ENCODE results near the gene HOXB13. TPM values are rescaled to one million over a fixed set of nuclear protein-coding genes. Genes with fewer than 3 reads are reported as not detected.

Gene HOXB13
- total RNA-seq, 4 donors from 2014 or later: 0.27 TPM; not detected in 3

DNA sequence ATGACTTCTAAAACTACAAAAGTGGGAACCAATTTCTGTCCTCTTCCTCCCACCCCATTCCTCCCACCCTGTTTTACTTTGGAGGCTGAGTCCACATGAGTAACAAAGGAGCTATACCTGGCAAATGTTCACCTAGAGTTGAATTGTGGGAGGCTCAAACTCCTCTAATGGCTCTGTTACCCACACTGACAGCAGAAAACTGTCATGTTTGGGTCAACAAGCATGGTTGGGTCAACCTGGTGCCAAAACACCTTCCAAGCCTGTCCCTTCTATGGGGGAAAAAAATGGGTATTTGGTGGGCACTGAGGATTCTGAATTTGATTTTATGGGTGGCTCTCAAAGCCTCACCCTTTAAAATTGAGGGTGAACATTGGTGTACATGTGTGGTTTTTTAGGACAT, 12.0 kb upstream of the HOXB13 start:
- H3K36me3 ChIP-seq: no peaks in the 10 kb centered on the region
- TF ChIP-seq POLR2A (IDR thresholded peaks at IDR 0.05): no peak
- TF ChIP-seq, protein P1, sequence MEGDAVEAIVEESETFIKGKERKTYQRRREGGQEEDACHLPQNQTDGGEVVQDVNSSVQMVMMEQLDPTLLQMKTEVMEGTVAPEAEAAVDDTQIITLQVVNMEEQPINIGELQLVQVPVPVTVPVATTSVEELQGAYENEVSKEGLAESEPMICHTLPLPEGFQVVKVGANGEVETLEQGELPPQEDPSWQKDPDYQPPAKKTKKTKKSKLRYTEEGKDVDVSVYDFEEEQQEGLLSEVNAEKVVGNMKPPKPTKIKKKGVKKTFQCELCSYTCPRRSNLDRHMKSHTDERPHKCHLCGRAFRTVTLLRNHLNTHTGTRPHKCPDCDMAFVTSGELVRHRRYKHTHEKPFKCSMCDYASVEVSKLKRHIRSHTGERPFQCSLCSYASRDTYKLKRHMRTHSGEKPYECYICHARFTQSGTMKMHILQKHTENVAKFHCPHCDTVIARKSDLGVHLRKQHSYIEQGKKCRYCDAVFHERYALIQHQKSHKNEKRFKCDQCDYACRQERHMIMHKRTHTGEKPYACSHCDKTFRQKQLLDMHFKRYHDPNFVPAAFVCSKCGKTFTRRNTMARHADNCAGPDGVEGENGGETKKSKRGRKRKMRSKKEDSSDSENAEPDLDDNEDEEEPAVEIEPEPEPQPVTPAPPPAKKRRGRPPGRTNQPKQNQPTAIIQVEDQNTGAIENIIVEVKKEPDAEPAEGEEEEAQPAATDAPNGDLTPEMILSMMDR (IDR thresholded peaks at IDR 0.05): no peak
- intact Hi-C loops (cut with DNase I): no loop called here
- no peak overlapping the region for H3K27ac ChIP-seq
- no peak for DNase-seq
- no peak overlapping the region for H3K4me3 ChIP-seq (replicated peaks in 1 of 3)
- no peaks in the 10 kb centered on the region for H3K9me3 ChIP-seq
- no peaks in the 10 kb centered on the region for H3K4me1 ChIP-seq
- peaks cover 66% of the 10 kb centered on the region for H3K27me3 ChIP-seq

DNA sequence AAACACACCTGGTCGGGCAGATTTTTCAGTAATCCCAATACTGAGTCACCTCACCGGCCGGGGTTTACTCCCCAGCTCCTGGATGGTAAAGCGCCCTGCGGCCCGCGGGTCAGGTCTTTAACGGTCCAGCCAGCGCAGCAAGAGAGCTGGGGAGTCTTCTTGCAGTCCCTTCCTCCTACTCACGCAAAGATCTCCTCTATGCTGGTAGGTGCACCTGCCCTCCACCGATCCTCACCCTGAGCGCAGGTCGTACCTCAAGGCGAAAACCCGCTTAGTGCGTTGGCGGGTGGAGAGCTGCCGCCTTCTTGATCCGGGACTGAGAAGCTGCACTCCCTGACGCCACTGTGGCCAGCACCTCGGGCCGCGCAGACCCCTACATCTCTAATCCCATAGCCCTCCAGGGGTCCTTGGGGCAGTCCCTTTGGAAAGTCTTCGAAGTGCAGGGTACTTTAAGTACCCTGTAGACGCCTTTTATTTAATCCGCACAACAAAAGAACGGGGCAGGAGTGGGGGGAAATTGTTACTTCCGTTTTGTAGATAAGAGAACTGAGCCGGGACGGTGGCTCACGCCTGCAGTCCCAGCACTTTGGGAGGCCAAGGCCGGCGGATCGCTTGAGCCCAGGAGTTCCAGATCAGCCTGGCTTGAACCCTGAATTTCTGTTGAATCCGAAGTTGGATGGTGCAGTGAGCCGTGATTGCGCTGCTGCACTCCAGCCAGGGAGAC, 10.4 kb upstream of the HOXB13 start:
- no peaks in the 10 kb centered on the region for H3K36me3 ChIP-seq
- H3K9me3 ChIP-seq: no peaks in the 10 kb centered on the region
- H3K27ac ChIP-seq: no peak overlapping the region
- DNase-seq: no peak
- WGBS, 2 donors: 4 to 6% methylated on average over 37 of the region's 37 CpGs
- H3K4me1 ChIP-seq: no peaks in the 10 kb centered on the region
- no peak for TF ChIP-seq POLR2A (IDR thresholded peaks at IDR 0.05)
- TF ChIP-seq, protein P1 (IDR thresholded peaks at IDR 0.05): no peak
- intact Hi-C loops (cut with DNase I): loop anchor here (10.0 kb wide), 1 partner anchor 256 kb away; the partner anchor contains the start of gene IGF2BP1
- H3K27me3 ChIP-seq: peaks cover 73% of the 10 kb centered on the region
- H3K4me3 ChIP-seq (replicated peaks in 1 of 3): no peak overlapping the region

DNA sequence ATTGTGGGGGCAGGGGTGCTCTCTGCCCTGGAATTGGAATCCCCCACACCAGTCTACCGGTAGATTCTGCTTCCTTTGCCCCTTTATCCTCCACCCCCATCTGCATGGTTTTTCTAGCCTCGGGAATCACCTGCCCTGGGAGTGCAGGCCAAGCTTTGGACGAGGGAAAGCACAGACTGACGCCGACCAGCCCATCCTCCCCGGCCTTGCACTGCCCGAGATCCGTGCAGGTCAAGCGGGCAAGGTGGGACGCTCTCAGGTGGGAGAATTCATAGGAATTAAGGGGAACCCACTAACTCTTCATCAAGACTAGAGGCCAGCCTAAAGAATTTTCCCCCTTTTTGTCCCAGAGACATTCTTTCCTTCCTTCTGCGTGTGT, 9.9 kb upstream of the HOXB13 start:
- WGBS, 2 donors: 4 to 8% methylated on average over 11 of the region's 11 CpGs
- H3K4me3 ChIP-seq (replicated peaks in 1 of 3): no peak overlapping the region
- no peak overlapping the region for H3K27ac ChIP-seq
- H3K36me3 ChIP-seq: no peaks in the 10 kb centered on the region
- H3K4me1 ChIP-seq: peaks cover 0 to under 1% of the 10 kb centered on the region in 2 donors
- no peak for DNase-seq
- no peaks in the 10 kb centered on the region for H3K9me3 ChIP-seq
- TF ChIP-seq, protein P1 (IDR thresholded peaks at IDR 0.05): no peak
- TF ChIP-seq POLR2A (IDR thresholded peaks at IDR 0.05): no peak
- peaks cover 73% of the 10 kb centered on the region for H3K27me3 ChIP-seq
- intact Hi-C loops (cut with DNase I): loop anchor here (10.0 kb wide), 1 partner anchor 256 kb away; the partner anchor contains the start of gene IGF2BP1

DNA sequence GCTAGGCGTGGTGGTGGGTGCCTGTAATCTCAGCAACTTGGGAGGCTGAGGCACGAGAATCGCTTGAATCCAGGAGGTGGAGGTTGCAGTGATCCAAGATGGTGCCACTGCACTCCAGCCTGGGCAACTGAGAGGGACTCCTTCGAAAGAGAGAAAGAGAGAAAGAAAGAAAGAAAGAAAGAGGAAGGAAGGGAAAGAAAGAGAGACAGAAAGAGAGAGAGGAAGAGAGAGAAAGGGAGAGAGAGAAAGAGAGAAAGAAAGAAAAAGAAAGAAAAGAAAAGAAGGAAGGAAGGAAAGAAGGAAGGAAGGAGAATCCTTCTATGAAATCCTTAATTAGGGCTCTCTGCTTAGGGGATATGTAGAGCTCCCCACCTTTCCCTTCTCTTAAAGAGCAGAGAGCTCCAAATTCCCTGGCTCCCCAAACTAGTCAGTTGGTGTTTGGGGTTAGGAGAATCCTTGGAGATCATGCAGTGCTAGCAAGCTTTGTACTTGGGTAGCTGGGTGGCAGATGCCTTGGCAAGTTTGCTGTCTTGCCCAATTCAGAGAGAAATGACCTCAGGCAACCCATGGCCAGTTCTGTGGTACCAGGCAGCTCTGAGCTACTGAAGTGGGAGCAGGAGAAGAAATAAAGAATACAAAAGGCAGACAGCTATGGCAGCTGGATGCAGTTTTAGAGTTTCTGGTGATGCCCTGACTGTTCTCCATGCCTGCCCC, 8.9 kb upstream of the HOXB13 start:
- no peak overlapping the region for H3K4me3 ChIP-seq (replicated peaks in 1 of 3)
- no peak for DNase-seq
- WGBS, 2 donors: 56 to 70% methylated on average over 4 of the region's 4 CpGs
- no peaks in the 10 kb centered on the region for H3K9me3 ChIP-seq
- no peak overlapping the region for H3K27ac ChIP-seq
- H3K27me3 ChIP-seq: peaks cover 73% of the 10 kb centered on the region
- TF ChIP-seq, protein P1 (IDR thresholded peaks at IDR 0.05): no peak
- no peak for TF ChIP-seq POLR2A (IDR thresholded peaks at IDR 0.05)
- no peaks in the 10 kb centered on the region for H3K36me3 ChIP-seq
- peaks cover 3 to 4% of the 10 kb centered on the region in 2 donors for H3K4me1 ChIP-seq
- intact Hi-C loops (cut with DNase I): loop anchor here (10.0 kb wide), 1 partner anchor 257 kb away; the partner anchor contains the start of gene IGF2BP1

DNA sequence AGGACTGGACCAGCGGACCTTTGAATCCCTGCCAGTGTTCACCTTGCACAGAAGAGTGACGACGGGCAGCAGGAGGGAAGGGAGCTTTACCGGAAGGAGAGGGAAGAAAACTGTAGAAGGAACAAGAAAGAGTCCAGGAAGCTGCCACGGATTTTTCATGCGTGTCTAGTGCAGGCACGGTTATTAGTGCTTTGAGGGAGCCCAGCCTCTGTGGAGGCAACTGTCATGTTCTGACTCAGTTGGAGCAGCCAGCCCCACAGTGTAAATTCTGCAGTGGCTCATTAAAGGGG, 6.5 kb upstream of the HOXB13 start:
- Histone ChIP-seq H3K36me3 (no peaks in the 10 kb centered on the region), H3K27ac (no peak overlapping the region), H3K4me1 (peaks cover 3 to 4% of the 10 kb centered on the region in 2 donors), H3K27me3 (peaks cover 65% of the 10 kb centered on the region), H3K9me3 (no peaks in the 10 kb centered on the region), H3K4me3 (replicated peaks in 1 of 3) (no peak overlapping the region)
- intact Hi-C loops (cut with DNase I): loop anchor here (10.0 kb wide), 1 partner anchor 260 kb away; the partner anchor contains the start of gene IGF2BP1
- 6 to 9% methylated on average over 7 of the region's 7 CpGs for whole genome bisulfite sequencing, 2 donors
- no peak for TF ChIP-seq POLR2A (IDR thresholded peaks at IDR 0.05)
- TF ChIP-seq, protein P1 (IDR thresholded peaks at IDR 0.05): no peak
- no peak for DNase-seq

Measured in thyroid gland (tissue), 4 donors.